GM21825 (cell line): ENCODE data around the gene ZNF664.

Experiments
- ATAC-seq: cut with Tn5 transposase; IDR thresholded peaks from one replicate; pipeline ENCODE4 v1.9.1; 2021; ENCODE audit warnings: mild to moderate bottlenecking, moderate library complexity; ENCODE audit not compliant: unreplicated experiment

Gene ZNF664

DNA sequence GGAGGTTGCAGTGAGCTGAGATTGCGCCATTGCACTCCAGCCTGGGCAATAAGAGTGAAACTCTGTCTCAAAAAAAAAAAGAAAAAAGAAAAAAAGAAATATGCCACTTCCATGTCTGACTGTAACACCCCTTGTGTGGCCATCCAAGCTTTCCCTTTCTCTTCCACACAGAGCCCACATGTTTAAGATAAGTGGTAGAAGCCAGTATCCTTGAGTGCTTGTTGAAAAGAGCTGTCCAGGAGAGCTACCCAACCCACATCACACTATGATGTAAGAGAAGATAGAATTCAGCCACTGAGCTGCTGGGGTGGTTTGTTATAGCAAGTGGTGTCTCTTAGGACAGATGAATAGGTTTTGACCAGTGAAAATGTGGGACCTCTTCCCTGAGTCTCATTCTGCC is 82.1 kb downstream of the ZNF664 start:
- no peak for ATAC-seq

DNA sequence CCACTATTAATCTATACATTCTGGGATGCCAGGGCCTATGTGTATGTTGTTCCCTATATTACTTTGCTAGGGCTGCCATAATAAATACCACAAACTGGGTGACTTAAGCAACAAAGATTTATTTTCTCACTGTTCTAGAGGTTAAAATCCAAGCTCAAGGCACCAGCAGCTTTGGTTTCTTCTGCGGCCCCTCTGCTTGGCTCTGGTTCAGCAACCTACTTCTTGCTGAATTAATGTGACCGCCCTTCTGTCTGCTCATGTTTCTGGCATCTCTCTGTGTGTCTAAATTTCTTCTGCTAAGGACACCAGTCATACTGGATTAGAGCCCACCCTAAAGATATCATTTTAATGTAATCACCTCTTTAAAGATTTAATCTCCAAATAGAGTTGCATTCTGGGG is 84.7 kb downstream of the ZNF664 start:
- no peak for ATAC-seq

DNA sequence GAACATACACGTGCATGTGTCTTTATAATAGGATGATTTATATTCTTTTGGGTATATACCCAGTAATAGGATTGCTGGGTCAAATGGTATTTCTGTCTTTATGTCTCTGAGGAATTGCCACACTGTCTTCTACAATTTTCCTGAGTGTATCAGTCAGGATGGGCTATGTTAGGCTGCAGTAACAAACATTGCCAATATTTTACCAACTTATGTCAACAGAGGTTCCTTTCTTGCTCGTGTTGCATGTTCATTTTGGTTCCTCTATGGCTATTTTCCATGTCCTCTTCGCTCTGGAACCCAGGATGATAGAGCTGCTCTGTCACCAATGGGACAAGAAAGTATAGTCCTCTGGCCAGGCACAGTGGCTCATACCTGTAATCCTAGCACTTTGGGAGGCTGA is 86.7 kb downstream of the ZNF664 start:
- ATAC-seq = no peak
